ENCODE measurements around the gene METTL2B.
"Not testable (repeated sequence)": the region's sequence is repeated elsewhere in the genome, so short reads cannot be mapped to it uniquely, and the experiment has no call there.

DNA sequence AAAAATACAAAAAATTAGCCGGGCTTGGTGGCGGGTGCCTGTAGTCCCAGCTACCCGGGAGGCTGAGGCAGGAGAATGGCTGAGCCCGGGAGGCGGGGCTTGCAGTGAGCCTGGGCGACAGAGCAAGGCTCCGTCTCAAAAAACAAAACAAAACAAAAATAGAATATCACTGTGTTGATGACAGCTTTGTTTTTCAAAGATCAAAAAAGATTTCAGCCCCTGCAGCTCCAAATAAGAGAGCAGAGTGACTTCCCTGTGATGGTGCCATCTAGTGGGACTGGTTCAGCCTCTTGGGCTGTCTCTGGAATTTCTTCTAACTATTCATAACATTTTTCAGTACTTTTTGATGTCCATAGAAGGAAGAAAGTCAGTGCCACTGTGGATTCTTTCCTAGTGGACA is 60.9 kb downstream of the METTL2B start:
- TF ChIP-seq, protein P1, sequence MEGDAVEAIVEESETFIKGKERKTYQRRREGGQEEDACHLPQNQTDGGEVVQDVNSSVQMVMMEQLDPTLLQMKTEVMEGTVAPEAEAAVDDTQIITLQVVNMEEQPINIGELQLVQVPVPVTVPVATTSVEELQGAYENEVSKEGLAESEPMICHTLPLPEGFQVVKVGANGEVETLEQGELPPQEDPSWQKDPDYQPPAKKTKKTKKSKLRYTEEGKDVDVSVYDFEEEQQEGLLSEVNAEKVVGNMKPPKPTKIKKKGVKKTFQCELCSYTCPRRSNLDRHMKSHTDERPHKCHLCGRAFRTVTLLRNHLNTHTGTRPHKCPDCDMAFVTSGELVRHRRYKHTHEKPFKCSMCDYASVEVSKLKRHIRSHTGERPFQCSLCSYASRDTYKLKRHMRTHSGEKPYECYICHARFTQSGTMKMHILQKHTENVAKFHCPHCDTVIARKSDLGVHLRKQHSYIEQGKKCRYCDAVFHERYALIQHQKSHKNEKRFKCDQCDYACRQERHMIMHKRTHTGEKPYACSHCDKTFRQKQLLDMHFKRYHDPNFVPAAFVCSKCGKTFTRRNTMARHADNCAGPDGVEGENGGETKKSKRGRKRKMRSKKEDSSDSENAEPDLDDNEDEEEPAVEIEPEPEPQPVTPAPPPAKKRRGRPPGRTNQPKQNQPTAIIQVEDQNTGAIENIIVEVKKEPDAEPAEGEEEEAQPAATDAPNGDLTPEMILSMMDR (IDR thresholded peaks at IDR 0.05; ENCODE audit: extremely low read depth in 1 of 2, insufficient read depth in 1 of 2, low read depth in 1 of 2, low read length in 2 of 2), result peak; percentile 8 to 20
- TF ChIP-seq POLR2A (IDR thresholded peaks at IDR 0.05; ENCODE audit: low read depth, low read length); JUN (IDR thresholded peaks at IDR 0.05; ENCODE audit: borderline replicate concordance, insufficient read depth, insufficient read length, low read depth): not testable (repeated sequence)
- TF ChIP-seq, protein P2, sequence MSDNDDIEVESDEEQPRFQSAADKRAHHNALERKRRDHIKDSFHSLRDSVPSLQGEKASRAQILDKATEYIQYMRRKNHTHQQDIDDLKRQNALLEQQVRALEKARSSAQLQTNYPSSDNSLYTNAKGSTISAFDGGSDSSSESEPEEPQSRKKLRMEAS (IDR thresholded peaks at IDR 0.05; ENCODE audit: insufficient read depth, insufficient read length), result not testable (repeated sequence)
